ENCODE data around the gene KRTAP12-4.

- TF ChIP-seq, protein P1, sequence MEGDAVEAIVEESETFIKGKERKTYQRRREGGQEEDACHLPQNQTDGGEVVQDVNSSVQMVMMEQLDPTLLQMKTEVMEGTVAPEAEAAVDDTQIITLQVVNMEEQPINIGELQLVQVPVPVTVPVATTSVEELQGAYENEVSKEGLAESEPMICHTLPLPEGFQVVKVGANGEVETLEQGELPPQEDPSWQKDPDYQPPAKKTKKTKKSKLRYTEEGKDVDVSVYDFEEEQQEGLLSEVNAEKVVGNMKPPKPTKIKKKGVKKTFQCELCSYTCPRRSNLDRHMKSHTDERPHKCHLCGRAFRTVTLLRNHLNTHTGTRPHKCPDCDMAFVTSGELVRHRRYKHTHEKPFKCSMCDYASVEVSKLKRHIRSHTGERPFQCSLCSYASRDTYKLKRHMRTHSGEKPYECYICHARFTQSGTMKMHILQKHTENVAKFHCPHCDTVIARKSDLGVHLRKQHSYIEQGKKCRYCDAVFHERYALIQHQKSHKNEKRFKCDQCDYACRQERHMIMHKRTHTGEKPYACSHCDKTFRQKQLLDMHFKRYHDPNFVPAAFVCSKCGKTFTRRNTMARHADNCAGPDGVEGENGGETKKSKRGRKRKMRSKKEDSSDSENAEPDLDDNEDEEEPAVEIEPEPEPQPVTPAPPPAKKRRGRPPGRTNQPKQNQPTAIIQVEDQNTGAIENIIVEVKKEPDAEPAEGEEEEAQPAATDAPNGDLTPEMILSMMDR (IDR thresholded peaks at IDR 0.05), result no peak
- no peak for TF ChIP-seq POLR2A (IDR thresholded peaks at IDR 0.05)
These were observed 28.2 kb upstream of the KRTAP12-4 start for GRCh38 chr21:44682580-44683151.
